GM23338 (cell line): ENCODE results near the gene PLAC8L1. TPM values are rescaled to one million over a fixed set of nuclear protein-coding genes. Genes with fewer than 3 reads are reported as not detected.

ENCODE experiments used
- ATAC-seq: fragments of 200-7000 bp; cut with Tn5 transposase; 3 replicates; pipeline ENCODE4 v1.9.1; 2020
- DNase-seq: peaks from one replicate; pipeline ENCODE4 v3.0.0-alpha.2; 2015; ENCODE audit warnings: low spot score
- H2AFZ ChIP-seq: fragments of 200-600 bp; sonication (generic); 2 replicates; pipeline ENCODE4 v1.8.0; 2016; ENCODE audit warnings: antibody characterized with exemption, mild to moderate bottlenecking, moderate library complexity
- H3F3A ChIP-seq: fragments of 200-600 bp; sonication (generic); replicated peaks from 2 replicates; pipeline ENCODE4 v1.8.0; 2017; ENCODE audit warnings: antibody characterized with exemption, mixed run types, low read depth
- H3K27ac ChIP-seq: fragments of 200-600 bp; sonication (generic); 2 replicates; pipeline ENCODE4 v1.6.1; 2016; ENCODE audit warnings: low read depth
- H3K27me3 ChIP-seq: fragments of 200-600 bp; sonication (generic); 2 replicates; pipeline ENCODE4 v1.8.0; 2016; ENCODE audit warnings: mild to moderate bottlenecking, mixed run types, moderate library complexity; ENCODE audit not compliant: insufficient read depth
- H3K36me3 ChIP-seq: fragments of 200-600 bp; sonication (generic); 2 replicates; pipeline ENCODE4 v1.8.0; 2016; ENCODE audit warnings: mild to moderate bottlenecking; ENCODE audit not compliant: insufficient read depth
- H3K4me1 ChIP-seq: fragments of 200-600 bp; sonication (generic); 2 replicates; pipeline ENCODE4 v1.8.0; 2016; ENCODE audit warnings: mild to moderate bottlenecking, moderate library complexity; ENCODE audit not compliant: insufficient read depth
- H3K4me2 ChIP-seq: fragments of 200-600 bp; sonication (generic); 2 replicates; pipeline ENCODE4 v1.7.1; 2017; ENCODE audit warnings: mixed run types
- H3K4me3 ChIP-seq: fragments of 200-600 bp; sonication (generic); 2 replicates; pipeline ENCODE4 v1.6.1; 2016; ENCODE audit warnings: mixed run types
- H3K79me2 ChIP-seq: fragments of 200-600 bp; sonication (generic); replicated peaks from 2 replicates; pipeline ENCODE4 v1.8.0; 2017; ENCODE audit warnings: mild to moderate bottlenecking; ENCODE audit not compliant: insufficient read depth
- H3K9me2 ChIP-seq: fragments of 200-600 bp; sonication (generic); 2 replicates; pipeline ENCODE4 v1.8.0; 2017; ENCODE audit not compliant: insufficient read depth
- H4K20me1 ChIP-seq: fragments of 200-600 bp; sonication (generic); replicated peaks from 2 replicates; pipeline ENCODE4 v1.8.0; 2017; ENCODE audit warnings: mild to moderate bottlenecking; ENCODE audit not compliant: insufficient read depth
- H3K27ac Mint-ChIP-seq: 2 replicates; pipeline ENCODE4 v1.8.0; 2020; ENCODE audit warnings: inconsistent platforms, mild to moderate bottlenecking, moderate library complexity, mixed read lengths
- H3K27me3 Mint-ChIP-seq: 3 replicates; pipeline ENCODE4 v1.8.0; 2022; ENCODE audit warnings: low read depth, mild to moderate bottlenecking, moderate library complexity, mixed read lengths, inconsistent platforms; ENCODE audit not compliant: insufficient read depth, poor library complexity
- H3K36me3 Mint-ChIP-seq: 3 replicates; pipeline ENCODE4 v1.8.0; 2021; ENCODE audit warnings: low read depth, mild to moderate bottlenecking, inconsistent platforms, moderate library complexity, mixed read lengths
- H3K4me1 Mint-ChIP-seq: 3 replicates; pipeline ENCODE4 v1.8.0; 2020; ENCODE audit warnings: mild to moderate bottlenecking, inconsistent platforms, mixed read lengths
- H3K4me3 Mint-ChIP-seq: 3 replicates; pipeline ENCODE4 v1.8.0; 2021; ENCODE audit warnings: moderate library complexity, mild to moderate bottlenecking, inconsistent platforms, mixed read lengths
- H3K9me3 Mint-ChIP-seq: 3 replicates; pipeline ENCODE4 v1.8.0; 2020; ENCODE audit warnings: moderate library complexity, mild to moderate bottlenecking, inconsistent platforms, mixed read lengths
- CREB1 ChIP-seq: fragments of 250-450 bp; sonication (Bioruptor Pico); IDR thresholded peaks from 2 replicates; pipeline ENCODE4 v1.5.0; 2020; ENCODE audit warnings: low read depth, mild to moderate bottlenecking, moderate library complexity
- CTCF ChIP-seq, 2 experiments: fragments of 200-600 bp in 1 of 2; sonication (generic) in 1 of 2; conservative IDR thresholded peaks; 2 replicates each; pipeline versions ENCODE4 v1.5.1 to v1.6.1; 2016 to 2017; ENCODE audit warnings: antibody characterized with exemption in 2 of 2, low read depth in 2 of 2, mild to moderate bottlenecking in 2 of 2, moderate library complexity in 1 of 2
- ETS1 ChIP-seq: IDR thresholded peaks from 2 replicates; pipeline ENCODE4 v1.6.1; 2016; ENCODE audit warnings: antibody characterized with exemption
- EZH2 ChIP-seq: fragments of 200-600 bp; sonication (generic); IDR thresholded peaks from one replicate; pipeline ENCODE4 v1.8.0; 2017; ENCODE audit warnings: antibody characterized with exemption, mild to moderate bottlenecking, low read depth; ENCODE audit not compliant: unreplicated experiment
- EZH2phosphoT487 ChIP-seq: fragments of 200-600 bp; sonication (generic); IDR thresholded peaks from one replicate; pipeline ENCODE4 v1.8.1; 2018; ENCODE audit warnings: antibody characterized with exemption; ENCODE audit not compliant: unreplicated experiment
- JUNB ChIP-seq: IDR thresholded peaks from one replicate; pipeline ENCODE4 v1.6.1; 2016; ENCODE audit warnings: antibody characterized with exemption; ENCODE audit not compliant: unreplicated experiment
- NANOG ChIP-seq: IDR thresholded peaks from 2 replicates; pipeline ENCODE4 v1.6.1; 2016; ENCODE audit warnings: antibody characterized with exemption, borderline replicate concordance
- REST ChIP-seq: IDR thresholded peaks from one replicate; pipeline ENCODE4 v1.6.1; 2018; ENCODE audit warnings: antibody characterized with exemption; ENCODE audit not compliant: unreplicated experiment
- STAT1 ChIP-seq: IDR thresholded peaks from one replicate; pipeline ENCODE4 v1.6.1; 2016; ENCODE audit warnings: antibody characterized with exemption; ENCODE audit not compliant: unreplicated experiment
- ZNF114 ChIP-seq: fragments of 250-450 bp; sonication (Bioruptor Pico); IDR thresholded peaks from 2 replicates; pipeline ENCODE4 v1.5.0; 2020; ENCODE audit warnings: mild to moderate bottlenecking, moderate library complexity
- ZNF331 ChIP-seq: fragments of 250-450 bp; sonication (Bioruptor Pico); IDR thresholded peaks from 2 replicates; pipeline ENCODE4 v1.5.0; 2020; ENCODE audit warnings: low read depth, mild to moderate bottlenecking, moderate library complexity
- polyA plus RNA-seq: library from polyadenylated mRNA; unstranded; fragments of >200 nt; fragmentation: Nextera tagmentation; extraction: Ambion mirVana; gene quantifications from 2 replicates; pipeline ENCODE4 v1.2.1, GENCODE V29; 2016
- total RNA-seq: library from RNA; depleted of rRNA; stranded (reverse); fragments of >200 nt; shearing (Covaris generic); gene quantifications from 2 replicates; pipeline ENCODE4 v1.2.3, GENCODE V29; 2014

PLAC8L1 gene
- total and polyA plus RNA-seq, 2 experiments from 2014 or later, result 2.0 TPM; not detected in 1

DNA sequence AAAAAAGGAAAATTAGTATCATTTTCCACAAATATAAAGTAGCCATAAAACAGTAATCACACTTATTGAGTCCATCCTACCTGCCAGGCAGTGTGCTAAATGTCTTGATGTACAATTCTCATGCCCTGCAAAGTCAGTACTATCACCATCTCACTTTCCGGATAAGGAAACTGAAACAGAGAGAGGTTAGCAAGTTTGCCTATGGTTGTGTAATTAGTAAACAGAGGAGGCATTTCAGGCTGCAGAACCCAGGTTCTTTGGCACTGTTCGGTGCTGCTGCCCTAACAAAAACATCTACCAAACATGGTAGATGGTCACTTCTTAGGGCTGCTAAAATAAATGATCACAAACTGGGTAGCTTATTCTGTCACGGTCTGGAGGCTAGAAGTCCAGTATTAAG lies 22.6 kb downstream of the PLAC8L1 start (continued):
- TF ChIP-seq JUNB, result no peak
- no peak for TF ChIP-seq EZH2
- TF ChIP-seq CREB1, result no peak
- no peak for TF ChIP-seq ZNF114 (CRISPR knock-in tag)
- TF ChIP-seq REST, result no peak
- no peak for TF ChIP-seq CTCF (conservative IDR thresholded peaks at IDR 0.05; ENCODE audit: low read depth in 2 of 2)
- TF ChIP-seq EZH2phosphoT487, result no peak
- no peak for TF ChIP-seq ETS1
- TF ChIP-seq ZNF331 (CRISPR knock-in tag), result no peak
- TF ChIP-seq NANOG, result no peak

GRCh38 chr5:146081556-146081955 lies 23.8 kb downstream of the PLAC8L1 start:
- no peak overlapping the region for H3K4me3 ChIP-seq
- Mint-ChIP-seq H3K9me3 (no peaks in the 10 kb centered on the region), H3K4me1 (peaks cover 31% of the 10 kb centered on the region), H3K4me3 (no peak overlapping the region), H3K27ac (no peak overlapping the region), H3K27me3 (peaks cover 12% of the 10 kb centered on the region), H3K36me3 (no peaks in the 10 kb centered on the region)
- H4K20me1 ChIP-seq, result no peaks in the 10 kb centered on the region
- ATAC-seq, result no peak
- H3K27me3 ChIP-seq, result no peaks in the 10 kb centered on the region
- peaks cover 36% of the 10 kb centered on the region for H3K4me1 ChIP-seq
- H3K9me2 ChIP-seq, result peaks cover 5% of the 10 kb centered on the region; the same call in 1 of the 2 replicates
- peaks cover 2% of the 10 kb centered on the region; the same call in 1 of the 2 replicates for H3F3A ChIP-seq
- H3K27ac ChIP-seq, result no peak overlapping the region
- peak overlapping the region; percentile 23; the same call in 1 of the 2 replicates for H2AFZ ChIP-seq
- no peak for DNase-seq
- no peaks in the 10 kb centered on the region for H3K79me2 ChIP-seq
- no peak overlapping the region for H3K4me2 ChIP-seq
- no peaks in the 10 kb centered on the region for H3K36me3 ChIP-seq
- TF ChIP-seq STAT1 (no peak), CREB1 (no peak), JUNB (no peak), CTCF (conservative IDR thresholded peaks at IDR 0.05; ENCODE audit: low read depth in 2 of 2) (no peak), EZH2 (no peak)
